Lung (tissue), 12 donors: Measurements from ENCODE around the gene RADX. TPM values are rescaled to one million over a fixed set of nuclear protein-coding genes. Genes with fewer than 3 reads are reported as not detected.
A peak's percentile ranks its signal among the peaks of the same experiment; 100 is the strongest.

Experiments
- ATAC-seq: fragments of 200-7000 bp; cut with Tn5 transposase; one replicate; pipeline ENCODE4 v1.9.1; 2020; ENCODE audit warnings: moderate number of reproducible peaks; ENCODE audit not compliant: insufficient read depth, low FRiP score
- DNase-seq, 3 donors: peaks; one replicate each; pipeline ENCODE4 v3.0.0-alpha.2; 2013 to 2017
- H3K27ac ChIP-seq, 2 donors: one replicate each; pipeline ENCODE4 v1.5.1; 2013; ENCODE audit warnings: mild to moderate bottlenecking in 2 of 2, moderate library complexity in 2 of 2, control low read depth in 1 of 2, inconsistent platforms in 1 of 2, low read depth in 1 of 2, low read length in 1 of 2
- H3K27me3 ChIP-seq, 3 donors: one replicate each; pipeline ENCODE4 v1.5.1; 2013; ENCODE audit warnings: low read length in 2 of 3; ENCODE audit not compliant: control insufficient read depth in 3 of 3, insufficient read depth in 3 of 3
- H3K36me3 ChIP-seq, 4 donors: one replicate each; pipeline ENCODE4 v1.5.1; 2013; ENCODE audit warnings: low read length in 4 of 4, mild to moderate bottlenecking in 1 of 4, moderate library complexity in 1 of 4; ENCODE audit not compliant: control insufficient read depth in 4 of 4, insufficient read depth in 4 of 4
- H3K4me1 ChIP-seq, 5 donors: one replicate each; pipeline ENCODE4 v1.5.1; 2013; ENCODE audit warnings: low read length in 5 of 5, mild to moderate bottlenecking in 2 of 5, moderate library complexity in 1 of 5; ENCODE audit not compliant: control insufficient read depth in 5 of 5, insufficient read depth in 5 of 5
- H3K4me3 ChIP-seq: one replicate; pipeline ENCODE4 v1.5.1; 2013; ENCODE audit warnings: mild to moderate bottlenecking, control low read depth, moderate library complexity
- H3K9ac ChIP-seq, 2 donors: one replicate each; pipeline ENCODE4 v1.5.1; 2013; ENCODE audit warnings: low read length in 2 of 2, control low read depth in 1 of 2; ENCODE audit not compliant: insufficient read depth in 1 of 2
- H3K9me3 ChIP-seq, 4 donors: one replicate each; pipeline ENCODE4 v1.5.1; 2013; ENCODE audit warnings: low read length in 3 of 4, mild to moderate bottlenecking in 1 of 4, moderate library complexity in 1 of 4; ENCODE audit not compliant: control insufficient read depth in 4 of 4, insufficient read depth in 3 of 4
- WGBS, 2 donors: extraction: QIAGEN DNeasy Blood & Tissue Kit; methylation state at CpG; one replicate each; pipeline ENCODE4 v1.1.7; 2013; 5-methylcytosine and 5-hydroxymethylcytosine counted together
- polyA plus RNA-seq, 2 donors: library from polyadenylated mRNA; stranded (reverse); fragments of 200-250 nt; gene quantifications; one replicate each; pipeline ENCODE4 v1.2.1, GENCODE V29; 2013
- total RNA-seq, 2 donors: library from RNA; depleted of rRNA in 1 of 2; stranded (reverse); fragments of >200 nt in 1 of 2; gene quantifications; one replicate each; pipeline ENCODE4 v1.2.1, GENCODE V29; 2014 to 2021
- TF ChIP-seq, protein P1 (sequence below): IDR thresholded peaks from 2 replicates; pipeline ENCODE4 v1.5.1; 2012; ENCODE audit warnings: mild to moderate bottlenecking; ENCODE audit errors: control extremely low read depth, extremely low read depth
- donor health status: control.
- donor health status: control.
- donor health status: Bipolar disorder and iron deficiency.
- donor health status: healthy.
- donor health status: DM: yes; HTN: yes; CAD: no.

Gene RADX
- total and polyA plus RNA-seq, 4 donors = 2.6 to 9.2 (median 5.7) TPM

DNA sequence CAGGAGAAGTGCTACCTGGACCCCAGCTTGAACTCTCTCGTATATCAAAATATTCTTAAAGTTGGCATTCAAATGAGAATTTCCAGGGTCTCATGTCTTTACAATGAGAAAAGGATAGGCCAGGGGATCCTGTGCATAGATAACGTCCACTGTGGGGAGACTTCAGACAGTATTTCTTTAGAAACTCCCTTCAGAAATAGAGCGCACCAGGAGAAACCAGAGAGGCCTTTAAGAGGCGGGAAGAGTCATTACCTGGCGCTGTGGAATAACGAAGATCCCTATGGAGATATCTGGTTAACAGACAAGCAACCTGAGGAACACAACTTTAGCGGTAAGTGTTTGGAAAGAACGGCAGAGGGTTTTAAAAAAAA, 600 bp downstream of the RADX start:
- peak in 2 of 3 donors; percentile 25 to 41 for DNase-seq
- Histone ChIP-seq H3K4me1 (no peaks in the 10 kb centered on the region), H3K9ac (peak overlapping the region in 1 of 2 donors; percentile 70), H3K27me3 (peaks cover 0 to 57% (median 20%) of the 10 kb centered on the region in 3 donors), H3K27ac (no peak overlapping the region), H3K9me3 (no peaks in the 10 kb centered on the region), H3K4me3 (no peak overlapping the region), H3K36me3 (no peaks in the 10 kb centered on the region)
- no peak for ATAC-seq
- TF ChIP-seq, protein P1, sequence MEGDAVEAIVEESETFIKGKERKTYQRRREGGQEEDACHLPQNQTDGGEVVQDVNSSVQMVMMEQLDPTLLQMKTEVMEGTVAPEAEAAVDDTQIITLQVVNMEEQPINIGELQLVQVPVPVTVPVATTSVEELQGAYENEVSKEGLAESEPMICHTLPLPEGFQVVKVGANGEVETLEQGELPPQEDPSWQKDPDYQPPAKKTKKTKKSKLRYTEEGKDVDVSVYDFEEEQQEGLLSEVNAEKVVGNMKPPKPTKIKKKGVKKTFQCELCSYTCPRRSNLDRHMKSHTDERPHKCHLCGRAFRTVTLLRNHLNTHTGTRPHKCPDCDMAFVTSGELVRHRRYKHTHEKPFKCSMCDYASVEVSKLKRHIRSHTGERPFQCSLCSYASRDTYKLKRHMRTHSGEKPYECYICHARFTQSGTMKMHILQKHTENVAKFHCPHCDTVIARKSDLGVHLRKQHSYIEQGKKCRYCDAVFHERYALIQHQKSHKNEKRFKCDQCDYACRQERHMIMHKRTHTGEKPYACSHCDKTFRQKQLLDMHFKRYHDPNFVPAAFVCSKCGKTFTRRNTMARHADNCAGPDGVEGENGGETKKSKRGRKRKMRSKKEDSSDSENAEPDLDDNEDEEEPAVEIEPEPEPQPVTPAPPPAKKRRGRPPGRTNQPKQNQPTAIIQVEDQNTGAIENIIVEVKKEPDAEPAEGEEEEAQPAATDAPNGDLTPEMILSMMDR = no peak
- 2 to 29% methylated on average over 8 of the region's 8 CpGs for WGBS, 2 donors

DNA sequence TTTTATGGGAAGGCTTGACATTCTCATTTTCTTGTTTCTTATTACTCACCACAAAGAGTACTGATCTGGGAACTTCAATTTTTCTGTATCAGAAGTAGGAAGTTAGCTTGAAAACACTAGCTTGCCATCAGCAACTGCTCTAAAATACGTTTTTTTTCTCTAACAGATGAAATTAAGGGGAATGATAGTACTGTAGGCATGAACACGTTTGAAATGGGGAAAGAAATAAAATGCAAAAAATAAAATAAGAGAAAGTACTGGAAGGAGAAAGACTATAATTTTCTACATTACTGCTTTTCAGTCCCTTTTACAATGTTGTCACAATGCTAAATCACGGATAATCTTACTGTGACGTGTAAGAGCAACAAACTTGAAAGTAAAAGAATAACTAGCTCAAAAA, 1.5 kb downstream of the RADX start:
- ATAC-seq = no peak
- H3K4me1 ChIP-seq = no peaks in the 10 kb centered on the region
- no peak overlapping the region for H3K9ac ChIP-seq
- no peaks in the 10 kb centered on the region for H3K36me3 ChIP-seq
- TF ChIP-seq, protein P1 = no peak
- H3K27me3 ChIP-seq = peaks cover 0 to 63% (median 20%) of the 10 kb centered on the region in 3 donors
- DNase-seq = peak in 1 of 3 donors; percentile 2
- H3K27ac ChIP-seq = no peak overlapping the region
- peaks cover 0 to under 1% (median 0%) of the 10 kb centered on the region in 4 donors for H3K9me3 ChIP-seq
- 24 to 34% methylated on average over 4 of the region's 4 CpGs for WGBS, 2 donors
- H3K4me3 ChIP-seq = no peak overlapping the region

DNA sequence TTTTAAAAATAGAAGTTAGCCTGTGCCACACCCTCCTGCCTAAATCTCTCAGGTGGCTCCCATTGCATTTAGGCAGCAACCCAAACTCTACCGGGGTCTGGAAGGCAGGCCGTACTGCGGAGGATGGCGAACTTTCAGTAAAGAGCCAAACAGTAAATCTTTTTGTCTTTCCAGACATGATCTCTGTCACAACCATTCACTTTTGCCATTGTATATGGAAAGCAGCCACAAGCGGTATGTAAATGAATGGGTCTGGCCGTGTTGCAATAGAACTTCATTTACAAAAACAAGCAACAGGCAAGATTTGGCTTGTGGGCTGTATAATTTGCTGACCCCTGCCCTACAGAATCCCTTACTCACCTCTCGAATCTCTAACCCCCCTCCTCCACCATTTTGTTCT, 3.3 kb downstream of the RADX start:
- 63 to 85% methylated on average over 7 of the region's 7 CpGs for WGBS, 2 donors
- TF ChIP-seq, protein P1 = no peak

DNA sequence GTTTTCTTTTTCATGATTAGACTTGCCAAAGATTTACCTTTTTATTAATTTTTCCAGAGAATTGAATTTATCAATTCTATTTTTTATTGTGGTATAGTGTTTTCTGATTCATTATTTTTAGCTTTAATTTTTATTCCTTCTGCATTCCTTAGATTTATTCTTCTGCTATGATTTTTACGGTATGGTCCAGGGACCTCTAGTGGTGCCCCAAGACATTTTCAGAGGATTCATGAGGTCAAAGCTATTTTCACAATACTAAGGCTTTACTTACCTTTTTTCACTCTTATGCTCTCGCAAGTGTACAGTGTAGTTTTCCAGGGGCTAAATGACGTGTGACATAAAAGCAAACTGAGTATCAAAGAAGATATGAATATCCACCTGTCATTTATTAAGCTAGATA, 8.0 kb downstream of the RADX start:
- DNase-seq (peak in 1 of 3 donors; percentile 5), ATAC-seq (no peak)
- H3K27me3 ChIP-seq = peaks cover 0 to 32% (median 13%) of the 10 kb centered on the region in 3 donors
- H3K4me3 ChIP-seq = no peak overlapping the region
- TF ChIP-seq, protein P1 = no peak
- H3K9ac ChIP-seq = no peak overlapping the region
- H3K4me1 ChIP-seq = no peaks in the 10 kb centered on the region
- no peaks in the 10 kb centered on the region for H3K36me3 ChIP-seq
- 49% methylated on average over 3 of the region's 3 CpGs for WGBS, 2 donors
- no peak overlapping the region for H3K27ac ChIP-seq
- peaks cover 0 to 2% (median 0%) of the 10 kb centered on the region in 4 donors for H3K9me3 ChIP-seq

More for the DNA sequence above, 3.3 kb downstream of the RADX start:
- no peaks in the 10 kb centered on the region for H3K4me1 ChIP-seq
- ATAC-seq (no peak), DNase-seq (no peak)
- H3K9ac ChIP-seq = no peak overlapping the region
- H3K9me3 ChIP-seq = peaks cover 0 to 2% (median 0%) of the 10 kb centered on the region in 4 donors
- no peak overlapping the region for H3K4me3 ChIP-seq
- H3K36me3 ChIP-seq = no peaks in the 10 kb centered on the region
- no peak overlapping the region for H3K27ac ChIP-seq
- H3K27me3 ChIP-seq = peaks cover 0 to 58% (median 19%) of the 10 kb centered on the region in 3 donors
